Panc1 (cell line): Measurements from ENCODE around the gene ZP1. TPM values are rescaled to one million over a fixed set of nuclear protein-coding genes. Genes with fewer than 3 reads are reported as not detected.

Experiments
- ATAC-seq: fragments of 200-7000 bp; cut with Tn5 transposase; 2 replicates; pipeline ENCODE4 v1.9.1; 2020; ENCODE audit warnings: mild to moderate bottlenecking, moderate library complexity
- BruUV-seq: library from RNA; stranded (reverse); fragments of 400-500 nt; replicated peaks from 2 replicates; lab custom pipeline; 2021; lab: Mats Ljungman, UMichigan
- CTCF ChIA-PET: fragments of 300-600 bp; sonication (Branson Sonifier 250); formaldehyde crosslinking; loops from one replicate; lab custom pipeline; 2022; ENCODE audit warnings: antibody characterized with exemption; lab: Charles Lee
- POLR2A ChIA-PET: fragments of 300-600 bp; sonication (Branson Sonifier 250); formaldehyde crosslinking; loops from one replicate; lab custom pipeline; 2022; ENCODE audit warnings: antibody characterized with exemption; lab: Charles Lee
- DNase-seq: peaks from one replicate; pipeline ENCODE4 v3.0.0-alpha.2; 2010; ENCODE audit warnings: low read depth, low spot score
- H3K27ac ChIP-seq: 2 replicates; pipeline ENCODE4 v1.5.1; 2011; ENCODE audit warnings: mild to moderate bottlenecking, low read length, inconsistent platforms
- H3K27me3 ChIP-seq: fragments of 200-500 bp; sonication (Bioruptor generic); 2 replicates; pipeline ENCODE4 v1.6.0; 2014; ENCODE audit warnings: low read length, inconsistent platforms; ENCODE audit not compliant: control insufficient read depth, insufficient read depth
- H3K36me3 ChIP-seq: fragments of 200-500 bp; sonication (Bioruptor generic); 2 replicates; pipeline ENCODE4 v1.5.1; 2014; ENCODE audit warnings: inconsistent platforms, mild to moderate bottlenecking, low read length, moderate library complexity; ENCODE audit not compliant: control insufficient read depth, insufficient read depth
- H3K4me1 ChIP-seq: 2 replicates; pipeline ENCODE4 v1.5.1; 2011; ENCODE audit warnings: inconsistent platforms, mild to moderate bottlenecking, low read length, moderate library complexity; ENCODE audit not compliant: control insufficient read depth, insufficient read depth
- H3K4me3 ChIP-seq, 2 experiments: 2 replicates each; pipeline ENCODE4 v1.5.1; 2011 to 2012; ENCODE audit warnings: low read depth in 2 of 2, low read length in 2 of 2, mild to moderate bottlenecking in 2 of 2, inconsistent platforms in 1 of 2, moderate library complexity in 1 of 2
- H3K9me3 ChIP-seq: fragments of 200-500 bp; sonication (Bioruptor generic); 2 replicates; pipeline ENCODE4 v1.5.1; 2014; ENCODE audit warnings: low read depth, mild to moderate bottlenecking, inconsistent platforms, low read length, moderate library complexity; ENCODE audit not compliant: control insufficient read depth, insufficient read depth
- CTCF ChIP-seq: fragments of 450-650 bp; IDR thresholded peaks from 2 replicates; pipeline ENCODE4 v1.5.1; 2017; ENCODE audit warnings: mild to moderate bottlenecking
- POLR2AphosphoS5 ChIP-seq: IDR thresholded peaks from 2 replicates; pipeline ENCODE4 v1.6.1; 2012; ENCODE audit warnings: mild to moderate bottlenecking, low read depth, low read length, moderate library complexity
- REST ChIP-seq, 2 experiments: IDR thresholded peaks; 2 replicates each; pipeline ENCODE4 v1.6.1; 2011 to 2012; ENCODE audit warnings: low read depth in 2 of 2, control low read depth in 1 of 2, low read length in 1 of 2, mild to moderate bottlenecking in 1 of 2, moderate library complexity in 1 of 2; ENCODE audit not compliant: insufficient read depth in 1 of 2
- SIN3A ChIP-seq: IDR thresholded peaks from 2 replicates; pipeline ENCODE4 v1.6.1; 2012; ENCODE audit warnings: low read depth, mild to moderate bottlenecking, low read length, moderate library complexity, borderline replicate concordance; ENCODE audit not compliant: insufficient read depth
- TCF7L2 ChIP-seq: IDR thresholded peaks from 2 replicates; pipeline ENCODE4 v1.6.1; 2011; ENCODE audit warnings: mild to moderate bottlenecking, low read depth, low read length, inconsistent platforms
- in situ Hi-C: cut with HindIII; loops from 2 replicates; pipeline ENCODE4 v1.10.0; 2016; ENCODE audit warnings: low sequenced_read_pairs, low pct_unique_long_range_greater_than_20kb
- intact Hi-C: fragments of 100-400 bp; cut with micrococcal nuclease; formaldehyde crosslinking; loops from one replicate; pipeline ENCODE4 v1.10.0; 2022; ENCODE audit not compliant: unreplicated experiment
- total RNA-seq: library from RNA; stranded (reverse); gene quantifications from one replicate; pipeline ENCODE4 v1.2.1, GENCODE V29; 2021; ENCODE audit not compliant: unreplicated experiment

The ZP1 gene
- total RNA-seq, 1 experiment from 2014 or later: not detected

GRCh38 chr11:60875366-60876167, 8.2 kb downstream of the ZP1 start:
- no peak overlapping the region for H3K27ac ChIP-seq
- H3K36me3 ChIP-seq: no peaks in the 10 kb centered on the region
- no peaks in the 10 kb centered on the region for H3K4me1 ChIP-seq
- ATAC-seq (no peak), DNase-seq (no peak)
- POLR2A ChIA-PET: no interaction called here
- no TSS peak for BruUV-seq
- no peak overlapping the region for H3K4me3 ChIP-seq
- no peaks in the 10 kb centered on the region for H3K27me3 ChIP-seq
- intact Hi-C loops: no loop called here
- in situ Hi-C loops: no loop called here
- no peaks in the 10 kb centered on the region for H3K9me3 ChIP-seq
- TF ChIP-seq POLR2AphosphoS5 (no peak), REST (IDR thresholded peaks at IDR 0.05; ENCODE audit: insufficient read depth in 1 of 2, low read depth in 2 of 2, low read length in 1 of 2) (no peak)
- CTCF ChIA-PET: no interaction called here

- BruUV-seq: no TSS peak
- H3K9me3 ChIP-seq: no peaks in the 10 kb centered on the region
- no peak overlapping the region for H3K27ac ChIP-seq
- in situ Hi-C loops (no loop called here), intact Hi-C loops (no loop called here)
- DNase-seq (no peak), ATAC-seq (no peak)
- no peaks in the 10 kb centered on the region for H3K36me3 ChIP-seq
- TF ChIP-seq SIN3A (no peak), REST (IDR thresholded peaks at IDR 0.05; ENCODE audit: insufficient read depth in 1 of 2, low read depth in 2 of 2, low read length in 1 of 2) (no peak), CTCF (no peak), TCF7L2 (no peak), POLR2AphosphoS5 (no peak)
- CTCF ChIA-PET: no interaction called here
- H3K4me3 ChIP-seq: no peak overlapping the region
- no peaks in the 10 kb centered on the region for H3K27me3 ChIP-seq
- H3K4me1 ChIP-seq: no peaks in the 10 kb centered on the region
- POLR2A ChIA-PET: no interaction called here
Measured at GRCh38 chr11:60876168-60876485, 8.8 kb downstream of the ZP1 start.
